ENCODE measurements around the gene SLC2A13.

Gene SLC2A13

GRCh38 chr12:40105515-40106201, at the start of gene SLC2A13:
TSS of gene SLC2A13 (minus strand) at chr12:40106081. CDS start at chr12:40105808, 273 bp downstream.
- peak; percentile 20 to 30 for DNase-seq (ENCODE audit: low read depth in 2 of 2)

GRCh38 chr12:40154381-40154780, 48.5 kb upstream of the SLC2A13 start:
- DNase-seq (ENCODE audit: low read depth in 2 of 2): no peak

- no peak for DNase-seq (ENCODE audit: low read depth in 2 of 2)
These were observed 47.6 kb upstream of the SLC2A13 start for GRCh38 chr12:40153432-40153831.

- DNase-seq (ENCODE audit: low read depth in 2 of 2): peak; percentile 5 to 7
These were observed 47.0 kb upstream of the SLC2A13 start for GRCh38 chr12:40152783-40153383.

GRCh38 chr12:40149673-40150260, 43.9 kb upstream of the SLC2A13 start:
- no peak for DNase-seq (ENCODE audit: low read depth in 2 of 2)

- no peak for DNase-seq (ENCODE audit: low read depth in 2 of 2)
These were observed 41.2 kb upstream of the SLC2A13 start for GRCh38 chr12:40146800-40147797.

GRCh38 chr12:40145896-40146295, 40.0 kb upstream of the SLC2A13 start:
- DNase-seq (ENCODE audit: low read depth in 2 of 2): no peak

GRCh38 chr12:40144023-40144422, 38.1 kb upstream of the SLC2A13 start:
- no peak for DNase-seq (ENCODE audit: low read depth in 2 of 2)

- DNase-seq (ENCODE audit: low read depth in 2 of 2): no peak
These were observed 36.3 kb upstream of the SLC2A13 start for GRCh38 chr12:40142001-40142744.

- DNase-seq (ENCODE audit: low read depth in 2 of 2): no peak
These were observed 32.6 kb upstream of the SLC2A13 start for GRCh38 chr12:40138526-40138925.

GRCh38 chr12:40137252-40137651, 31.4 kb upstream of the SLC2A13 start:
- no peak for DNase-seq (ENCODE audit: low read depth in 2 of 2)

GRCh38 chr12:40127408-40127807, 21.5 kb upstream of the SLC2A13 start:
- no peak for DNase-seq (ENCODE audit: low read depth in 2 of 2)

- DNase-seq (ENCODE audit: low read depth in 2 of 2): no peak
These were observed 17.6 kb upstream of the SLC2A13 start for GRCh38 chr12:40123496-40123895.

GRCh38 chr12:40122842-40123241, 17.0 kb upstream of the SLC2A13 start:
- no peak for DNase-seq (ENCODE audit: low read depth in 2 of 2)

- no peak for DNase-seq (ENCODE audit: low read depth in 2 of 2)
These were observed 11.9 kb upstream of the SLC2A13 start for GRCh38 chr12:40117818-40118217.

- no peak for DNase-seq (ENCODE audit: low read depth in 2 of 2)
These were observed 4.7 kb upstream of the SLC2A13 start for GRCh38 chr12:40110586-40110985.

GRCh38 chr12:40107803-40108620, 2.1 kb upstream of the SLC2A13 start:
- no peak for DNase-seq (ENCODE audit: low read depth in 2 of 2)

GRCh38 chr12:40107098-40107802, 1.4 kb upstream of the SLC2A13 start:
- DNase-seq (ENCODE audit: low read depth in 2 of 2): peak; percentile 23 to 28

- DNase-seq (ENCODE audit: low read depth in 2 of 2): no peak
These were observed 774 bp upstream of the SLC2A13 start for GRCh38 chr12:40106655-40107054.

- no peak for DNase-seq (ENCODE audit: low read depth in 2 of 2)
These were observed 287 bp upstream of the SLC2A13 start for GRCh38 chr12:40106202-40106533.
